Measurements from ENCODE around the gene PRUNE2. TPM values are rescaled to one million over a fixed set of nuclear protein-coding genes. Genes with fewer than 3 reads are reported as not detected.

PRUNE2 gene
- total RNA-seq, 2 donors from 2014 or later: 12.1 to 90.0 TPM

DNA sequence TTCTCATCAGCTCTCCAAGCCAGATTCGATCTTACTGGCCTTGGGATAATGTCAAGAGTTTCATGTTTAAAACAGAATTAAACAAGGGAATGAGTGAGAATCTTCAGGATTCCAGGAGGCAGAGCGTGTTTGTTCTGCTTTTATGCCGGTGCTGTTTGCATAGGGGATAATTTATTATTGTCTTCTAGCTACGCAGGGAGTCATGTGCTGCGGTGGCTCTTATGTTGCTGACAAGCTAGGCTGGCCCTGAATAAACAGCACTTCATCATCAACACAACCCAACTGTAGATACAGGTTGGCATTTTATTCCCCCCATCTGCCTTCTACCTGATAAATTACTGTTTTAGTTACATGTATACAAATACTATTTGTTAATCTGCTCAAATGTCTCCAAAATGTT, 188.7 kb downstream of the PRUNE2 start:
- Histone ChIP-seq H3K4me1 (no peaks in the 10 kb centered on the region), H3K27ac (no peak overlapping the region), H3K4me3 (no peak overlapping the region), H3K9me3 (no peaks in the 10 kb centered on the region), H3K9ac (ENCODE audit: low read depth in 2 of 2, low read length in 2 of 2) (no peak overlapping the region), H3K36me3 (no peaks in the 10 kb centered on the region), H3K27me3 (no peaks in the 10 kb centered on the region)
- no peak for DNase-seq
- TF ChIP-seq, protein P1, sequence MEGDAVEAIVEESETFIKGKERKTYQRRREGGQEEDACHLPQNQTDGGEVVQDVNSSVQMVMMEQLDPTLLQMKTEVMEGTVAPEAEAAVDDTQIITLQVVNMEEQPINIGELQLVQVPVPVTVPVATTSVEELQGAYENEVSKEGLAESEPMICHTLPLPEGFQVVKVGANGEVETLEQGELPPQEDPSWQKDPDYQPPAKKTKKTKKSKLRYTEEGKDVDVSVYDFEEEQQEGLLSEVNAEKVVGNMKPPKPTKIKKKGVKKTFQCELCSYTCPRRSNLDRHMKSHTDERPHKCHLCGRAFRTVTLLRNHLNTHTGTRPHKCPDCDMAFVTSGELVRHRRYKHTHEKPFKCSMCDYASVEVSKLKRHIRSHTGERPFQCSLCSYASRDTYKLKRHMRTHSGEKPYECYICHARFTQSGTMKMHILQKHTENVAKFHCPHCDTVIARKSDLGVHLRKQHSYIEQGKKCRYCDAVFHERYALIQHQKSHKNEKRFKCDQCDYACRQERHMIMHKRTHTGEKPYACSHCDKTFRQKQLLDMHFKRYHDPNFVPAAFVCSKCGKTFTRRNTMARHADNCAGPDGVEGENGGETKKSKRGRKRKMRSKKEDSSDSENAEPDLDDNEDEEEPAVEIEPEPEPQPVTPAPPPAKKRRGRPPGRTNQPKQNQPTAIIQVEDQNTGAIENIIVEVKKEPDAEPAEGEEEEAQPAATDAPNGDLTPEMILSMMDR (IDR thresholded peaks at IDR 0.05): no peak
- intact Hi-C loops (cut with DNase I): no loop called here

DNA sequence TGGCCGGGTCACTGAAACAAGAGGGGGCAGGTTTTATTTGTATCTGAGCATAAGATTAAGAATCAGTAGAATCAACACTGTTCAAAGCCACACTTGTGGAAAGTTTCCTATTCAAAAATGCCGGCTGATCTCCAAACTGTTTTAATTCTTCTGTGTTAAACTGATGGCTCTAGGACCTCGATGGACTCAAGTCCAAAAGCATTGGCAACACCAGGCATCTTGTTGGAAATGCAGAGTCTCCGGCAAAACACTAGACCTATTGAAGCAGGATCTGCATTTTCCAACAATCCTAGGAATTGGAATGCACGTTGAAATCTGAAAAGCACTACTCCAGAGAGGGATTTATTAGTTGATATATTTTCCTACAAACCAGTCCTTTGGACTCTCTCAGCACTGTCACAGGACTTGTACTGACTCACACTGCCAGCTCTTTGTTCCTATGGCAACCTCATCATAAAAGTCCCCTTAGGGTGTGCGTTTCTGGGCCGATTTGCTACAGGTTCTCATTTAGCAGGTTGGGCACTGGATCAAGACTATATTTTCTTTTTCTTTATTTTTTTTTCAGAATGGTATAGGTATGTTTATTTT, 189.7 kb downstream of the PRUNE2 start:
- H3K9ac ChIP-seq (ENCODE audit: low read depth in 2 of 2, low read length in 2 of 2): no peak overlapping the region
- TF ChIP-seq, protein P1 (IDR thresholded peaks at IDR 0.05): no peak
- H3K4me1 ChIP-seq: no peaks in the 10 kb centered on the region
- DNase-seq: no peak
- no peak overlapping the region for H3K4me3 ChIP-seq
- intact Hi-C loops (cut with DNase I): no loop called here
- no peaks in the 10 kb centered on the region for H3K36me3 ChIP-seq
- H3K27me3 ChIP-seq: no peaks in the 10 kb centered on the region
- no peaks in the 10 kb centered on the region for H3K9me3 ChIP-seq
- H3K27ac ChIP-seq: no peak overlapping the region

DNA sequence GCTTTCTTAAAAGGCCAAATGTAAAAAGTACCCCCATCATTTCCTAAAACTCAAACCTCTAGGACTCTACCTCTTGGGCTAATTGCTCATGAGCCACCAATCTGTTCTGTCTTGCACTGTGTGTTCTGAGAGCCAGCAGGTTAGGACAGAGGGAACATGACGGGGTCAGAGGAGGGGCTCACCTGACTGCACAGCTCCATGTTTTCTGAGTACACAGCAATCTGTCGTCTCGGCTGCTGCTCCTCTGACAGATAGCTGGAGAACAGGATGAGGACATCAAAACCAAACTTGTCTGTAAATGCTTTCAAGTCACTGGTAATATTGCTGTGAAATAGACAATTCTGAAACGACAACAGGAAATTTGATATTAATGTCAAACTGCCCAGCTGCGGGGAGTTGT, 192.5 kb downstream of the PRUNE2 start:
- intact Hi-C loops (cut with DNase I): no loop called here
- H3K9me3 ChIP-seq: no peaks in the 10 kb centered on the region
- H3K27me3 ChIP-seq: no peaks in the 10 kb centered on the region
- H3K27ac ChIP-seq: no peak overlapping the region
- H3K4me1 ChIP-seq: no peaks in the 10 kb centered on the region
- TF ChIP-seq, protein P1 (IDR thresholded peaks at IDR 0.05): no peak
- no peak for DNase-seq
- no peak overlapping the region for H3K9ac ChIP-seq (ENCODE audit: low read depth in 2 of 2, low read length in 2 of 2)
- no peaks in the 10 kb centered on the region for H3K36me3 ChIP-seq
- H3K4me3 ChIP-seq: no peak overlapping the region

DNA sequence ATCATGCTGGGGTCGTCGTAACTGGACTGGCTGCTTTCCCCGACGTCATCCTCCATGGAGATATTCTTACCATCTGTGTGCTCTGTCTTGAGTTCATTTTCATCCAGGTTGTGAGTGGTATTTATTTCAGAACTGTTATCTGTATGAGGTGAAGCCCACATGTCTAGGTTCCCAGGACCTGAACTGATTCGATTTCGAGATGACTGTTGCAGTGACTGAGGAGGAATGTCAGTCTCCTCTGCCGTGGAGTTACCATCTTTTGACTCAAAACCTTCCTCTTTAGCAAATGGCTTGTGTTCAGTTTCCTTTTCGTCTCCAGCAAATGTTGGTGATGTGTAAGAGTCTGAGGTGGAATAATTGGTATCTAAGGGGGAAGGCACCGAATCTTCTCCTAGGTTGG, 196.9 kb downstream of the PRUNE2 start:
- TF ChIP-seq, protein P1 (IDR thresholded peaks at IDR 0.05): no peak
- Histone ChIP-seq H3K4me1 (no peaks in the 10 kb centered on the region), H3K36me3 (no peaks in the 10 kb centered on the region), H3K4me3 (no peak overlapping the region), H3K9me3 (no peaks in the 10 kb centered on the region), H3K9ac (ENCODE audit: low read depth in 2 of 2, low read length in 2 of 2) (no peak overlapping the region), H3K27me3 (no peaks in the 10 kb centered on the region), H3K27ac (no peak overlapping the region)
- no peak for DNase-seq
- intact Hi-C loops (cut with DNase I): loop anchor here (5.0 kb wide), 1 partner anchor 262 kb away; no protein-coding TSS in a partner anchor

DNA sequence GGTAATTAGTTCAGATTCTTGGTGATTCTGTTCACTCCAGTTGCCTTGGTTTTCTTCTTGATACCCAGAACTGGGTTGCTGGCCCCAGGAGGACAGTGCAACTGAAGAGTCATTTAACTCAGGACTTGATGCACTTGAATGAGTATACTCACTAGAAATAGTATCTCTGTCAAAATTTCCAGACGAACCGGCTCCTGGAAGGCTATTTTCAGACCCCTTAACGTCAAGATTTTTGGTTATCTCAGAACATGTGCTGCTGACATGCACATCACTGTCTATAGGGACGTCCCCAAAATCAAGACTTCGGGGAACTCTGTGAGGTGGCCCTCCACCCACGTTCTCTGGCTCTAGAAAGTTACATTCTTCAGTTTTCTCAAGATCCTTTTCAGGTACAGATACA, 198.4 kb downstream of the PRUNE2 start:
- no peak overlapping the region for H3K9ac ChIP-seq (ENCODE audit: low read depth in 2 of 2, low read length in 2 of 2)
- no peak overlapping the region for H3K4me3 ChIP-seq
- intact Hi-C loops (cut with DNase I): loop anchor here (5.0 kb wide), 1 partner anchor 260 kb away; no protein-coding TSS in a partner anchor
- no peak overlapping the region for H3K27ac ChIP-seq
- no peak for DNase-seq
- H3K36me3 ChIP-seq: no peaks in the 10 kb centered on the region
- H3K4me1 ChIP-seq: no peaks in the 10 kb centered on the region
- no peaks in the 10 kb centered on the region for H3K9me3 ChIP-seq
- TF ChIP-seq, protein P1 (IDR thresholded peaks at IDR 0.05): no peak
- no peaks in the 10 kb centered on the region for H3K27me3 ChIP-seq
